Panc1 (cell line): ENCODE measurements around the gene ANKH.

Source experiments
- CTCF ChIP-seq: fragments of 450-650 bp; IDR thresholded peaks from 2 replicates; pipeline ENCODE4 v1.5.1; 2017; ENCODE audit warnings: mild to moderate bottlenecking
- SIN3A ChIP-seq: IDR thresholded peaks from 2 replicates; pipeline ENCODE4 v1.6.1; 2012; ENCODE audit warnings: low read depth, mild to moderate bottlenecking, low read length, moderate library complexity, borderline replicate concordance; ENCODE audit not compliant: insufficient read depth

GRCh38 chr5:14667290-14667689, 204.3 kb downstream of the ANKH start:
- TF ChIP-seq CTCF (no peak), SIN3A (no peak)
